GM19035 (cell line): ENCODE measurements around the gene PADI1.

Experiments used
- ATAC-seq: cut with Tn5 transposase; IDR thresholded peaks from one replicate; pipeline ENCODE4 v1.9.1; 2021; ENCODE audit not compliant: unreplicated experiment

The PADI1 gene

GRCh38 chr1:17204546-17205440 is at the start of gene PADI1:
Gene PADI1, plus strand, starts transcription at chr1:17205128. Its CDS starts 90 bp downstream, at chr1:17205218.
- no peak for ATAC-seq

- no peak for ATAC-seq
Observed at GRCh38 chr1:17155257-17155920, 49.5 kb upstream of the PADI1 start.

- ATAC-seq = no peak
Observed at GRCh38 chr1:17156108-17156507, 48.8 kb upstream of the PADI1 start.

GRCh38 chr1:17158961-17159360 is 46.0 kb upstream of the PADI1 start:
- ATAC-seq = no peak

GRCh38 chr1:17161137-17161740 is 43.7 kb upstream of the PADI1 start:
- ATAC-seq = no peak

- ATAC-seq = no peak
Observed at GRCh38 chr1:17161926-17162800, 42.8 kb upstream of the PADI1 start.

GRCh38 chr1:17162941-17163340 is 42.0 kb upstream of the PADI1 start:
- no peak for ATAC-seq

- no peak for ATAC-seq
Observed at GRCh38 chr1:17163371-17163770, 41.6 kb upstream of the PADI1 start.

GRCh38 chr1:17163789-17164666 is 40.9 kb upstream of the PADI1 start:
- no peak for ATAC-seq

GRCh38 chr1:17165823-17166222 is 39.1 kb upstream of the PADI1 start:
- ATAC-seq = no peak

GRCh38 chr1:17167041-17167785 is 37.7 kb upstream of the PADI1 start:
- ATAC-seq = no peak

- no peak for ATAC-seq
Observed at GRCh38 chr1:17167786-17168090, 37.2 kb upstream of the PADI1 start.

- no peak for ATAC-seq
Observed at GRCh38 chr1:17168091-17168876, 36.6 kb upstream of the PADI1 start.

GRCh38 chr1:17170571-17170970 is 34.4 kb upstream of the PADI1 start:
- no peak for ATAC-seq

- no peak for ATAC-seq
Observed at GRCh38 chr1:17173217-17173616, 31.7 kb upstream of the PADI1 start.

GRCh38 chr1:17176306-17177061 is 28.4 kb upstream of the PADI1 start:
- no peak for ATAC-seq

GRCh38 chr1:17177651-17178050 is 27.3 kb upstream of the PADI1 start:
- ATAC-seq = no peak
